HCEC 1CT (cell line): Measurements from ENCODE around the gene ARSJ.
A peak's percentile ranks its signal among the peaks of the same experiment; 100 is the strongest.
"Not testable (repeated sequence)": the region's sequence is repeated elsewhere in the genome, so short reads cannot be mapped to it uniquely, and the experiment has no call there.

ENCODE experiments used
- DNase-seq: peaks from one replicate; pipeline ENCODE4 v3.0.0-alpha.2; 2017

Gene ARSJ

DNA sequence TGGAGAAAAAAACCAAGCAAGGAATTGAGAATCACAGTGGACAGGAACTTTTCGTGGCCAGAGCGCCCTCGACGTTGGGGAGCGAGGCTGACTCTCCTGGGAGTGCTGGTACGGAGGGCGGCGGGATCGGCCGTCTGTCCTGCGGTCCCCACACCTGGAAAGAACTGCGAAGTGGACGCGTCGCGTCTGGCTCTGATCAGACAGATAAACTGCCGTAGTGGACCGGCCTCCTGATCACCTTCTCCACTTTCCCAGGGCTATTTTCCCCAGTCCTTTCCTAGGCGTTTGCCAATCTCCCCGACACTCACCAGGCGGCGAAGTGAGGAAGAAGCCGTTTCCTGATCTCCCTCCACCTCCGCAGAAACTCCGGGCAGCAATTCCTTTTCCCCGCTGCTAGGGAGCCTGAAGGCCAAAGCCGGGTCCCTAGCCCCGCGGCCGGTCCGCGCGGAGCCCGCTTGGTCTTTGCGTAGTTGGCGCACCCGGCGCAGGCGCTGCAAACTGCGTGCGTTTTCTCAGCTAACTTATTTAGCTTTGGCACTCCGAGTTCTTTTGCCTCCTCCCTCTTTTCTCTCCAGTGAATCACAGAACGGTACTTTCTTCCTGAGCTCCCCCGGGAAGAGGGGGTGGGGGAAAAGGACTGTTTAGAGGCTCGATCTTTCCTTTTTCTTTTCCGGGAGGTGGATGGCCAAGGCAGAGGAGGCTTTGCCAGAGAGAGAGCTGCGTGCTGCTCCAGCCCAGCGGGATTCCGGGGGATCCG is at the start of gene ARSJ:
Gene ARSJ, minus strand, starts transcription at position 500 of the 757 bp plus-strand sequence. CDS start 813 bp downstream, outside the sequence.
- peak; percentile 66 for DNase-seq

- DNase-seq, result no peak
Observed at GRCh38 chr4:114028071-114028470, 48.6 kb upstream of the ARSJ start.

GRCh38 chr4:114027596-114027995 is 48.1 kb upstream of the ARSJ start:
- DNase-seq, result no peak

GRCh38 chr4:114026447-114026846 is 47.0 kb upstream of the ARSJ start:
- DNase-seq, result no peak

GRCh38 chr4:114025176-114025777 is 45.8 kb upstream of the ARSJ start:
- no peak for DNase-seq

DNA sequence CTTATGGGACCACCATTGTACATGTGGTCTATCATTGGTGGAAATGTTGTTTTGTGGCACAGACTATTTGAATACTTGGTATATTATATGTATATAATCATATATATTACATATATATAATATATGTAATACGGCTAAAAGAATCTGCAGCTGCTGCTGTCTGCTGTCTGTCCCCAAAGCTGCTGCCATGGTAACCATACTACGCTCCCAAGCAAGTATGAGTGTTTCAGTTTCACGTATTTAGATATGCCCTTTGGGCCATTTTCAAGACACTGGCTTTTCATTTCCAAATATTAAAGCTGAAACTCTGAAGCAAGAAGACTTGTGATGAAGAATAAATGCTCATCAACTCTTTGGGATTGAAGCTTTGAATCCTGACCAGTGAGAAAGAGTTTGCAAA is 42.0 kb upstream of the ARSJ start:
- DNase-seq, result no peak

DNA sequence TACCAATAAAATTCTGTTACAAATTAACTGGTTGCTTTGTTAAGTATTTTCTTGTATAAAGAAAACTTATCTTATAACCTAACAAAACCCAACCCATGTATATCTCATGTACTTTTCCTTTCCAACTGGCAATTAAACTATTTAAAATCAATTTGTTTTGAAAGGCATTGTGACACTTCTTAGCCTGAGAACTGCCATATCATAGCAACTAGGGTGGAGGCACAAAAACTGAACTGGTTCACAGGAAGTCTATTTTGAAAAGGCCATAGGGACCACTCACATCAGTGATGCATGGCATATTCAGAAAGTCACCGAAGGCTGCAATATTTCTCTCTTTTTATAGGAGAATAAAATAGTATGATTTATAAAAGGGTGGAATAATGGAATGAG is 40.5 kb upstream of the ARSJ start:
- no peak for DNase-seq

- peak; percentile 51 for DNase-seq
Observed at GRCh38 chr4:114019276-114019968, 40.0 kb upstream of the ARSJ start.

DNA sequence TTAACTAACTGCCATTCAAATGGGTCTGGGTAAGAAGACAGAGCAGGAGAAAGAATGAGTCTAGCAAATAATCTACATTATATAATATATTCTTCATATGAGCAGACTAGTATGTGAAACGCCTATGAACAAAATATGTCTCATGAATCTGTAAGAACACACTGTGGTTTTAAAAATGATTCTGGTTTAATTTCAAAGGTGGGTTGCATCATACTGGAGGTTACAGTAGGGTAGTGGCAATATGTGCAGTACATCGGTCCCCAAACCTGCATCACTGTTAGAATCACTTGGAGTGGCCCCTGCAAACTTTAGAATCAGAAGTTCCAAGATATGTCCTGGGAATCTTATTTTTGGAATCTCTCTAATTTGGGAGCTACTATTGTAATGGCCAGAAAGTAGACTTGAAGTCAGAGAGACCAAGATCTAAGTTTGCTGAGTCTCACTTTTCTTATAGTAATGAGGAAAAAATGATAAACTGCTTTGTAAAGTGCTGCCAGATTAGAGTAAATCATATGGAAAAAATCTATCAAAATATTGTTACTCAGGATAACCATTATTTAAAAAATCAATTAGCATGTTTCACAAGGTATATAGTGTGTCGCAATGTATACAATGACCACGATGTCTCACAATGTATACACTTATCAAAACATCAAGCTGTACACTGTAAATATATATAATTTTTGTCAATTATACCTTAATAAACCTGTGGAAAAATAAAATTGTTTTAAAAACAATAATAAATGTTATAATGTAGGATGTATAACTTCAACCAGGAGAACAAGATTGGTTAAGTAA is 37.9 kb upstream of the ARSJ start:
- DNase-seq, result peak; percentile 37

DNA sequence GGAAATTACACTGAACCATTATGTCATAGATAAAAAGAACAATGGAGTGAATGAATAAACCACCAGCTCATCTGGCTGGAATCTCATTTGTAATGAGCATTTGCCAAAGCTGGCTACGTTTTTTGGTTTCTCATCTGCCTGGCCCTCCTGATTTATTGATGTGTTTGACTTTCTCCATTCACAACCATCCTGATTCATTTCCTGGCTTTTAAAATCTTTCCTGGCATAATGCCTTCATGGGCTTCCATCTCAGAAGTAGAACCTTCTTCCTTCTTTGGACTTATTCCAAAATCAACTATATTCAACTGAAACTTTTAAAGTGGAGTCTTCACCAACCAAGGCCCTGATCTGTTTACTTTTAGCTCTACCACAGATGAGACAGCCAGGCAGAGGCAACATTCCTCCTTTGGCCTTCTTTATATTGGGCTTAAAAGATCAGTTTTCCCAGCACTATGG is 36.0 kb upstream of the ARSJ start:
- DNase-seq, result peak; percentile 97

- not testable (repeated sequence) for DNase-seq
Observed at GRCh38 chr4:114013201-114013600, 33.8 kb upstream of the ARSJ start.

GRCh38 chr4:114012749-114013148 is 33.3 kb upstream of the ARSJ start:
- no peak for DNase-seq

- peak; percentile 58 for DNase-seq
Observed at GRCh38 chr4:114005569-114006442, 26.4 kb upstream of the ARSJ start.

DNA sequence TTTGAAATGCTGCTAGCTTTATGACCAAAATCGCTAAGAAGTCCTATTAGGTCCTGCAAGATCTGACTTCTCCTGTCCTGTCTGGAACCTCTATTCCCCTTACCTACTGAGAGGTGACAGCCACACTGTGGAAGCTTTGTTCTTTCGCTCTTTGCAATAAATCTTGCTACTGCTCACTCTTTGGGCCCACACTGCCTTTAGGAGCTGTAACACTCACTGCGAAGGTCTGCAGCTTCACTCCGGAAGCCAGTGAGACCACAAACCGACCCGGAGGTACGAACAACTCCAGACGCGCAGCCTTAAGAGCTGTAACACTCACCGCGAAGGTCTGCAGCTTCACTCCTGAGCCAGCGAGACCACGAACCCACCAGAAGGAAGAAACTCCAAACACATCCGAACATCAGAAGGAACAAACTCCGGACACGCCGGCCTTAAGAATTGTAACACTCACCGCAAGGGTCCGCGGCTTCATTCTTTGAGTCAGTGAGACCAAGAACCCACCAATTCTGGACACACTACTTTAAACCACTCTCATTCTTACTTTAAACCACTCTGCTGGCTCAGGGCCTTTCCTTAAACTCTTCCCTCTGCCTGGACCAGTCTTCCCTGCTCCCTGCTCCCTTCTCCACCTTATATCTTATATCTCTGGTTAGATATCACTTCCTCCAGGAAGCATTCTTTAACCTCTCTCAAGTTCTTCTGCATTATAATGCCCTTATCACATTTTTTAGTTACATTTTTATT is 25.2 kb upstream of the ARSJ start:
- not testable (repeated sequence) for DNase-seq

- DNase-seq, result no peak
Observed at GRCh38 chr4:113998531-113998930, 19.1 kb upstream of the ARSJ start.

- DNase-seq, result no peak
Observed at GRCh38 chr4:113998079-113998478, 18.6 kb upstream of the ARSJ start.

DNA sequence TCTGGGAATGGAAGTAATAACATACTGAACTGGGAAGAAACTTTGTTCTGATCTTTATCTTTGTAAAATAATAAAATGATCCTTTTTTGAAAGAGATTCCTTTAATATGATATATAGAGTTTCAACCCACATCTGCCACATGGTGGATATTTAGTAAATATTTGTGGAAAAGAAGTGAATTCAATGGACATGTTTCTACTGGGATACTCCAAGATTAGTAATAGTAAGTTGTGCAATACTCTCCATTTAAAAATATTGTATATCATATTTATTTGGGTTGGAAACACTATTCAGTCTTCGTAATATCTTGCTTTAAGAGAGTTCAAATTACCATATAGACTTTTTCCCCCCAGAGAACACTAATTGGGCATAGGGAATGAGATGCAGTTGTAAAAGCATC is 17.8 kb upstream of the ARSJ start:
- peak; percentile 4 for DNase-seq

DNA sequence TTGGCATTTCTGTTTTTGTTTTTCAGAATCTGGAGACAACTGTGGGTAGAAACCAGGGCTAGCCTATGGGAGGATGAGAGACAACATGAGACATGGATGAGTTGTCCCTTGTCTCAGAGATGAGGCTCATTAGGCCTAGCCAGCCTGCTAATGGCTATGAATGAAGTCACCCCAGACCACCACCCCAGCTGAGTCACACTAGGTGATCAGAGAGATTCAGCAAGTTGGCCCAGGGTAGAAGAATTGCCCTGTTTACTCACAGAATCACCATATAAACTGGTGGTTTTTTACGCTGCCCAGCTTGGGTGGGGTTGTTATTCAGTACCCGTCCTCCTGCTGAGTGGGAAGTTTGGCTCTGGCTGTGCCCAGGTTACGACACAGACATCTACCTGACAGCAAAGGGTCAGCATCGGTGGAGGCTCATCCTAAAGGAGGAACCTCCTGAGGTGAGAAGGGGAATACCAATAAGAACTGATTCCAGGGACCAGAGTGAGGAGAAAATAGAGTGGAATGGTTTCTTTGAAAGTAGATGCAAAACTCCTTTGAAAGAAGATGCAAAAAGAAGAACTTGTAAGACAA is 17.2 kb upstream of the ARSJ start:
- DNase-seq, result peak; percentile 3

DNA sequence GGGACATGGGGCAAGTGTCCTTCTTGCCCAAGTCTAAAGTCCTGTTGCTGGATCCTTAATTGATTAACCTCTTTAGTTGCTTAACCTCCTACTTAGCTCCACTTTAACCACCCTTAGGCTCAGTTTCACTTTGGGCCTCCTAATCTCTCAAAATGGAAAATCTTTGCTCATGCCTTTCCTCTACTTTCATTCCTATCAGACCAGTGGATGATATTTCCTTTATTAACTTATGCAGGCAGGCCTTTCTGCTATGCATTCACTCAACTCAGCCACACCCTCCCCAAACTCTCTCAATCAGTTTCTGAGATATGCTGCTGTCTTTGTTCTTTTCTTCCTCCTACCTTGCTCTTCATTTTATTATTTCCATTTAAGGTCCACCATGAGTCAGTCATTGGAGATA is 14.4 kb upstream of the ARSJ start:
- no peak for DNase-seq

GRCh38 chr4:113990886-113991285 is 11.4 kb upstream of the ARSJ start:
- no peak for DNase-seq

- DNase-seq, result no peak
Observed at GRCh38 chr4:113987382-113987941, 8.0 kb upstream of the ARSJ start.
